ENCODE data around the gene SPATA3.
"Not testable (repeated sequence)": the region's sequence is repeated elsewhere in the genome, so short reads cannot be mapped to it uniquely, and the experiment has no call there.

The SPATA3 gene

GRCh38 chr2:230999477-230999876 is 3.6 kb downstream of the SPATA3 start:
- DNase-seq: no peak

- DNase-seq: no peak
Observed at GRCh38 chr2:231000211-231000904, 4.4 kb downstream of the SPATA3 start.

- no peak for DNase-seq
Observed at GRCh38 chr2:231001036-231001435, 5.1 kb downstream of the SPATA3 start.

- DNase-seq: no peak
Observed at GRCh38 chr2:231001921-231002320, 6.0 kb downstream of the SPATA3 start.

GRCh38 chr2:231002641-231003040 is 6.7 kb downstream of the SPATA3 start:
- DNase-seq: no peak

GRCh38 chr2:231003186-231003585 is 7.3 kb downstream of the SPATA3 start:
- no peak for DNase-seq

GRCh38 chr2:231004930-231005329 is 9.0 kb downstream of the SPATA3 start:
- DNase-seq: not testable (repeated sequence)

- DNase-seq: no peak
Observed at GRCh38 chr2:231007286-231008098, 11.6 kb downstream of the SPATA3 start.

- no peak for DNase-seq
Observed at GRCh38 chr2:231008131-231008530, 12.2 kb downstream of the SPATA3 start.

- no peak for DNase-seq
Observed at GRCh38 chr2:231009236-231009919, 13.5 kb downstream of the SPATA3 start.

- no peak for DNase-seq
Observed at GRCh38 chr2:231010201-231010730, 14.3 kb downstream of the SPATA3 start.

- no peak for DNase-seq
Observed at GRCh38 chr2:231011526-231011925, 15.6 kb downstream of the SPATA3 start.

- no peak for DNase-seq
Observed at GRCh38 chr2:231012463-231012862, 16.5 kb downstream of the SPATA3 start.

- no peak for DNase-seq
Observed at GRCh38 chr2:231013820-231014219, 17.9 kb downstream of the SPATA3 start.

- DNase-seq: no peak
Observed at GRCh38 chr2:231015478-231015877, 19.6 kb downstream of the SPATA3 start.

- no peak for DNase-seq
Observed at GRCh38 chr2:231015926-231016325, 20.0 kb downstream of the SPATA3 start.

- no peak for DNase-seq
Observed at GRCh38 chr2:231016566-231017230, 20.8 kb downstream of the SPATA3 start.

GRCh38 chr2:231017231-231017598 is 21.3 kb downstream of the SPATA3 start:
- DNase-seq: no peak

GRCh38 chr2:231018184-231018583 is 22.3 kb downstream of the SPATA3 start:
- DNase-seq: no peak

GRCh38 chr2:231025059-231025458 is 29.1 kb downstream of the SPATA3 start:
- not testable (repeated sequence) for DNase-seq

- no peak for DNase-seq
Observed at GRCh38 chr2:231028889-231029288, 33.0 kb downstream of the SPATA3 start.

GRCh38 chr2:231029563-231029962 is 33.6 kb downstream of the SPATA3 start:
- no peak for DNase-seq

- no peak for DNase-seq
Observed at GRCh38 chr2:231030725-231031124, 34.8 kb downstream of the SPATA3 start.

All from NCI-H1048 (cell line).